Liver (tissue), 9 donors: ENCODE data around the gene CCDC110. TPM values are rescaled to one million over a fixed set of nuclear protein-coding genes. Genes with fewer than 3 reads are reported as not detected.

Experiments
- DNase-seq: peaks from one replicate; pipeline ENCODE4 v3.0.0-alpha.2; 2017; ENCODE audit warnings: low spot score
- H3K27ac ChIP-seq, 2 donors: one replicate each; pipeline ENCODE4 v1.7.0; 2013; ENCODE audit warnings: inconsistent platforms in 2 of 2, low read length in 2 of 2, control low read depth in 1 of 2, low read depth in 1 of 2, mild to moderate bottlenecking in 1 of 2
- H3K27me3 ChIP-seq, 4 donors: one replicate each; pipeline versions ENCODE4 v1.6.1 to v1.7.0; 2013; ENCODE audit warnings: low read length in 3 of 4, inconsistent platforms in 1 of 4, mild to moderate bottlenecking in 1 of 4, moderate library complexity in 1 of 4; ENCODE audit not compliant: control insufficient read depth in 4 of 4, insufficient read depth in 4 of 4
- H3K36me3 ChIP-seq, 4 donors: one replicate each; pipeline versions ENCODE4 v1.6.1 to v1.7.0; 2013; ENCODE audit warnings: low read length in 3 of 4, mild to moderate bottlenecking in 3 of 4, low read depth in 1 of 4, moderate library complexity in 1 of 4; ENCODE audit not compliant: control insufficient read depth in 4 of 4, insufficient read depth in 3 of 4
- H3K4me1 ChIP-seq, 4 donors: one replicate each; pipeline versions ENCODE4 v1.6.1 to v1.7.0; 2013; ENCODE audit warnings: low read length in 3 of 4, mild to moderate bottlenecking in 3 of 4, moderate library complexity in 1 of 4; ENCODE audit not compliant: control insufficient read depth in 4 of 4, insufficient read depth in 4 of 4
- H3K4me3 ChIP-seq, 3 donors: one replicate each; pipeline versions ENCODE4 v1.6.1 to v1.7.0; 2013; ENCODE audit warnings: low read length in 3 of 3, control low read depth in 1 of 3, low read depth in 1 of 3, mild to moderate bottlenecking in 1 of 3
- H3K9ac ChIP-seq, 2 donors: one replicate each; pipeline ENCODE4 v1.7.0; 2013; ENCODE audit warnings: low read length in 2 of 2, mild to moderate bottlenecking in 2 of 2, moderate library complexity in 2 of 2, control low read depth in 1 of 2, low read depth in 1 of 2
- H3K9me3 ChIP-seq, 4 donors: one replicate each; pipeline versions ENCODE4 v1.6.1 to v1.7.0; 2013; ENCODE audit warnings: low read length in 3 of 4; ENCODE audit not compliant: control insufficient read depth in 4 of 4
- EGR1 ChIP-seq, 2 donors: IDR thresholded peaks; 2 replicates each; pipeline ENCODE4 v1.6.1; 2016 to 2018; ENCODE audit warnings: antibody characterized with exemption in 2 of 2, low read depth in 2 of 2
- FOXA1 ChIP-seq: IDR thresholded peaks from 2 replicates; pipeline ENCODE4 v1.6.1; 2016; ENCODE audit warnings: antibody characterized with exemption
- FOXA2 ChIP-seq: IDR thresholded peaks from 2 replicates; pipeline ENCODE4 v1.6.1; 2016; ENCODE audit warnings: antibody characterized with exemption
- GABPA ChIP-seq, 2 donors: IDR thresholded peaks in 1 of 2; conservative IDR thresholded peaks in 1 of 2; 2 replicates each; pipeline ENCODE4 v1.6.1; 2016; ENCODE audit warnings: antibody characterized with exemption in 2 of 2, mild to moderate bottlenecking in 1 of 2, moderate library complexity in 1 of 2
- HNF4A ChIP-seq, 2 donors: conservative IDR thresholded peaks; 2 replicates each; pipeline ENCODE4 v1.6.1; 2016; ENCODE audit warnings: antibody characterized with exemption in 2 of 2, mild to moderate bottlenecking in 2 of 2
- HNF4G ChIP-seq: IDR thresholded peaks from 2 replicates; pipeline ENCODE4 v1.6.1; 2016; ENCODE audit warnings: antibody characterized with exemption
- JUND ChIP-seq, 2 donors: IDR thresholded peaks; 2 replicates each; pipeline ENCODE4 v1.6.1; 2016; ENCODE audit warnings: antibody characterized with exemption in 2 of 2
- NR2F2 ChIP-seq: IDR thresholded peaks from 2 replicates; pipeline ENCODE4 v1.6.1; 2016; ENCODE audit warnings: antibody characterized with exemption
- RAD21 ChIP-seq, 2 donors: IDR thresholded peaks; 2 replicates each; pipeline ENCODE4 v1.6.1; 2016; ENCODE audit warnings: antibody characterized with exemption in 2 of 2, mild to moderate bottlenecking in 2 of 2
- RXRA ChIP-seq, 2 donors: IDR thresholded peaks; 2 replicates each; pipeline ENCODE4 v1.6.1; 2017 to 2018; ENCODE audit warnings: antibody characterized with exemption in 2 of 2, mild to moderate bottlenecking in 1 of 2
- SP1 ChIP-seq: IDR thresholded peaks from 2 replicates; pipeline ENCODE4 v1.6.1; 2018; ENCODE audit warnings: antibody characterized with exemption, mild to moderate bottlenecking
- YY1 ChIP-seq: IDR thresholded peaks from 2 replicates; pipeline ENCODE4 v1.6.1; 2016; ENCODE audit warnings: antibody characterized with exemption, mild to moderate bottlenecking
- WGBS: extraction: QIAGEN DNeasy Blood & Tissue Kit; methylation state at CpG from one replicate; pipeline ENCODE4 v1.1.7; 2013; 5-methylcytosine and 5-hydroxymethylcytosine counted together
- polyA plus RNA-seq, 2 donors: library from polyadenylated mRNA; stranded (reverse) in 1 of 2; unstranded in 1 of 2; fragments of 200-250 nt in 1 of 2; fragments of >200 nt in 1 of 2; fragmentation: Nextera tagmentation in 1 of 2; extraction: Ambion mirVana in 1 of 2; gene quantifications; one replicate each; pipeline versions ENCODE4 v1.2.1 to v1.2.3, GENCODE V29; 2013 to 2015
- total RNA-seq, 2 donors: library from RNA; depleted of rRNA; stranded (reverse); fragments of >200 nt; gene quantifications; one replicate each; pipeline ENCODE4 v1.2.3, GENCODE V29; 2014
- TF ChIP-seq, protein P1 (sequence below): IDR thresholded peaks from 2 replicates; pipeline ENCODE4 v1.6.1; 2016; ENCODE audit warnings: antibody characterized with exemption
- TF ChIP-seq, protein P2 (sequence below): IDR thresholded peaks from 2 replicates; pipeline ENCODE4 v1.6.1; 2016; ENCODE audit warnings: antibody characterized with exemption
- TF ChIP-seq, protein P3 (sequence below): fragments of 150-350 bp; IDR thresholded peaks from 2 replicates; pipeline ENCODE4 v1.5.1; 2017; ENCODE audit warnings: improper control_type of control experiment, low read depth, low read length; ENCODE audit not compliant: missing input control
- TF ChIP-seq, protein P4 (sequence below): IDR thresholded peaks from 2 replicates; pipeline ENCODE4 v1.6.1; 2016; ENCODE audit warnings: antibody characterized with exemption
- donor health status: healthy.
- donor health status: healthy.
- donor health status: healthy.
- donor health status: healthy.
- donor health status: healthy.

Gene CCDC110
- total and polyA plus RNA-seq, 4 donors = 0.45 to 1.5 (median 0.60) TPM; not detected in 1

DNA sequence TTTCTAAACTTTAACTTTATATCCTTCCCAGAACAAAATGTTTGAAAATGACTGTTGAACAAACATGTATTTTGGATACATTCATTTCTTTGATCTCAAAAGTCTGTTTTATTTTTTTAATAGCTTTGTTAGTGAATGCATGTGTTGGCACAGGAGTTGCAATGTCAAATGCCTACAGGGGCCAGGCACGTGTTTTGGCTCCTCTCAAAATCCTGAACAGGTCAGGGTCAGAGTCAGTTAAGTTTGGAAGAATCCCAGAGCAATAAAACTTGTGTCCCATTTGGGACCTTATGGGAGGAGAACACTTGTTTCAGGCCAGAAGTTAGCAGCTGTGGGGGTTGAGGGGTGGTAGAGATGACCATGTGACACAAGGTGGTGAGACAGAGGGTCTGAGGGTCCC is 29.0 kb upstream of the CCDC110 start:
- Histone ChIP-seq H3K4me1 (peaks cover 0 to 12% (median 6%) of the 10 kb centered on the region in 4 donors), H3K36me3 (no peaks in the 10 kb centered on the region), H3K4me3 (no peak overlapping the region), H3K9me3 (peaks cover 0 to 4% (median 0%) of the 10 kb centered on the region in 4 donors), H3K27me3 (no peaks in the 10 kb centered on the region), H3K27ac (no peak overlapping the region), H3K9ac (no peak overlapping the region)
- 21% methylated on average over 1 of the region's 1 CpG for WGBS
- DNase-seq = no peak
- TF ChIP-seq, protein P1, sequence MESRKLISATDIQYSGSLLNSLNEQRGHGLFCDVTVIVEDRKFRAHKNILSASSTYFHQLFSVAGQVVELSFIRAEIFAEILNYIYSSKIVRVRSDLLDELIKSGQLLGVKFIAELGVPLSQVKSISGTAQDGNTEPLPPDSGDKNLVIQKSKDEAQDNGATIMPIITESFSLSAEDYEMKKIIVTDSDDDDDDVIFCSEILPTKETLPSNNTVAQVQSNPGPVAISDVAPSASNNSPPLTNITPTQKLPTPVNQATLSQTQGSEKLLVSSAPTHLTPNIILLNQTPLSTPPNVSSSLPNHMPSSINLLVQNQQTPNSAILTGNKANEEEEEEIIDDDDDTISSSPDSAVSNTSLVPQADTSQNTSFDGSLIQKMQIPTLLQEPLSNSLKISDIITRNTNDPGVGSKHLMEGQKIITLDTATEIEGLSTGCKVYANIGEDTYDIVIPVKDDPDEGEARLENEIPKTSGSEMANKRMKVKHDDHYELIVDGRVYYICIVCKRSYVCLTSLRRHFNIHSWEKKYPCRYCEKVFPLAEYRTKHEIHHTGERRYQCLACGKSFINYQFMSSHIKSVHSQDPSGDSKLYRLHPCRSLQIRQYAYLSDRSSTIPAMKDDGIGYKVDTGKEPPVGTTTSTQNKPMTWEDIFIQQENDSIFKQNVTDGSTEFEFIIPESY = no peak
- TF ChIP-seq, protein P2, sequence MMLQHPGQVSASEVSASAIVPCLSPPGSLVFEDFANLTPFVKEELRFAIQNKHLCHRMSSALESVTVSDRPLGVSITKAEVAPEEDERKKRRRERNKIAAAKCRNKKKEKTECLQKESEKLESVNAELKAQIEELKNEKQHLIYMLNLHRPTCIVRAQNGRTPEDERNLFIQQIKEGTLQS = no peak
- TF ChIP-seq FOXA1 = no peak
- no peak for TF ChIP-seq JUND (IDR thresholded peaks at IDR 0.05)
- peak; percentile 15 for TF ChIP-seq SP1
- no peak for TF ChIP-seq EGR1 (IDR thresholded peaks at IDR 0.05; ENCODE audit: low read depth in 2 of 2)
- TF ChIP-seq RXRA (IDR thresholded peaks at IDR 0.05) = peak in 1 of 2 donors; percentile 51
- TF ChIP-seq, protein P3, sequence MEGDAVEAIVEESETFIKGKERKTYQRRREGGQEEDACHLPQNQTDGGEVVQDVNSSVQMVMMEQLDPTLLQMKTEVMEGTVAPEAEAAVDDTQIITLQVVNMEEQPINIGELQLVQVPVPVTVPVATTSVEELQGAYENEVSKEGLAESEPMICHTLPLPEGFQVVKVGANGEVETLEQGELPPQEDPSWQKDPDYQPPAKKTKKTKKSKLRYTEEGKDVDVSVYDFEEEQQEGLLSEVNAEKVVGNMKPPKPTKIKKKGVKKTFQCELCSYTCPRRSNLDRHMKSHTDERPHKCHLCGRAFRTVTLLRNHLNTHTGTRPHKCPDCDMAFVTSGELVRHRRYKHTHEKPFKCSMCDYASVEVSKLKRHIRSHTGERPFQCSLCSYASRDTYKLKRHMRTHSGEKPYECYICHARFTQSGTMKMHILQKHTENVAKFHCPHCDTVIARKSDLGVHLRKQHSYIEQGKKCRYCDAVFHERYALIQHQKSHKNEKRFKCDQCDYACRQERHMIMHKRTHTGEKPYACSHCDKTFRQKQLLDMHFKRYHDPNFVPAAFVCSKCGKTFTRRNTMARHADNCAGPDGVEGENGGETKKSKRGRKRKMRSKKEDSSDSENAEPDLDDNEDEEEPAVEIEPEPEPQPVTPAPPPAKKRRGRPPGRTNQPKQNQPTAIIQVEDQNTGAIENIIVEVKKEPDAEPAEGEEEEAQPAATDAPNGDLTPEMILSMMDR = no peak
- peak in 1 of 2 donors; percentile 45 for TF ChIP-seq HNF4A (conservative IDR thresholded peaks at IDR 0.05)
- TF ChIP-seq GABPA (IDR thresholded peaks at IDR 0.05 in 1 of 2, conservative IDR thresholded peaks at IDR 0.05 in 1 of 2) = no peak
- no peak for TF ChIP-seq FOXA2
- TF ChIP-seq NR2F2 = no peak
- TF ChIP-seq HNF4G = no peak
- TF ChIP-seq YY1 = no peak

DNA sequence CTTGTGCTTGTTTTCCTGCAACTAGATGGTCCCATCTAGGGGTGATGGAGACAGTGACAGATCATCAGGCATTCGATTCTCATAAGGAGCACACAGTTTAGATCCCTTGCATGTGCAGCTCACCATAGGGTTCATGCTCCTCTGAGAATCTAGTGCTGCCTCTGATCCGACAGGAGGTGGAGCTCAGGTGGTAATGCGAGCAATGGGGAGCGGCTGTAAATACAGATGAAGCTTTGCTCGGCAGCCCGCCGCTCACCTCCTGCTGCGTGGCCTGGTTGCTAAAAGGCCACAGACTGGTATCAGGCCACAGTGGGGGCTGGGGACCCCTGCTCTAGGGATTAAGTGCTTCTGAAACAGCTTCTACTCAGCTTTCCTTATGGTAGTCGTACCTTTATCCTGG is 28.5 kb upstream of the CCDC110 start:
- Histone ChIP-seq H3K4me3 (no peak overlapping the region), H3K4me1 (peaks cover 0 to 12% (median 6%) of the 10 kb centered on the region in 4 donors), H3K27ac (no peak overlapping the region), H3K9ac (no peak overlapping the region), H3K36me3 (no peaks in the 10 kb centered on the region), H3K9me3 (peaks cover 0 to 4% (median 0%) of the 10 kb centered on the region in 4 donors), H3K27me3 (no peaks in the 10 kb centered on the region)
- no peak for DNase-seq
- 96% methylated on average over 9 of the region's 9 CpGs for WGBS
- TF ChIP-seq NR2F2 (no peak), RAD21 (IDR thresholded peaks at IDR 0.05) (no peak), FOXA1 (no peak), HNF4A (conservative IDR thresholded peaks at IDR 0.05) (no peak)

DNA sequence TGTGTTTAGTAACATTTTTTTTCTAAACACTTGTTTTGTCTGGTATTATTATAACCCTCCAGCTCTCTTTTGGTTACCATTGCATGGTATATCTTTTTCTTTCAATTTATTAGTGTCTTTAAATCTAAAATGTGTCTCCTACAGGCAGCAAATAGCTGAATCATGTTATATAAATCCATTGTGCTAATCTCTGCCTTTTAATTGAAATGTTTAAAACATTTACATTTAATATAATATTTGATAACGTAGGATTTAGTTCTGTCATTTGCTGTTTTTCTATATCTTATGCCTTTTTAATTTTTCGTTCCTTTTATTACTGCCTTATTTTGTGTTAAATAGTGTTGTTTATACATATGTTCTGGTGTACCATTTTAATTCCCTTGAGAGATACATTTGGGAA is 17.1 kb upstream of the CCDC110 start:
- no peak overlapping the region for H3K9ac ChIP-seq
- H3K4me1 ChIP-seq = no peaks in the 10 kb centered on the region
- no peak overlapping the region for H3K4me3 ChIP-seq
- 88% methylated on average over 2 of the region's 2 CpGs for WGBS
- no peaks in the 10 kb centered on the region for H3K36me3 ChIP-seq
- no peak for DNase-seq
- no peak overlapping the region for H3K27ac ChIP-seq
- no peaks in the 10 kb centered on the region for H3K27me3 ChIP-seq
- TF ChIP-seq GABPA (IDR thresholded peaks at IDR 0.05 in 1 of 2, conservative IDR thresholded peaks at IDR 0.05 in 1 of 2) (no peak), EGR1 (IDR thresholded peaks at IDR 0.05; ENCODE audit: low read depth in 2 of 2) (no peak), RXRA (IDR thresholded peaks at IDR 0.05) (no peak), HNF4A (conservative IDR thresholded peaks at IDR 0.05) (no peak)
- TF ChIP-seq, protein P2 = no peak
- TF ChIP-seq, protein P4, sequence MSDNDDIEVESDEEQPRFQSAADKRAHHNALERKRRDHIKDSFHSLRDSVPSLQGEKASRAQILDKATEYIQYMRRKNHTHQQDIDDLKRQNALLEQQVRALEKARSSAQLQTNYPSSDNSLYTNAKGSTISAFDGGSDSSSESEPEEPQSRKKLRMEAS = no peak
- H3K9me3 ChIP-seq = peaks cover 0 to 10% (median 0%) of the 10 kb centered on the region in 4 donors
